SU-DHL-6 (cell line): Measurements from ENCODE around the gene ARL4A.

Experiments used
- H2AFZ ChIP-seq: fragments of 200-600 bp; sonication (generic); 2 replicates; pipeline ENCODE4 v1.6.1; 2014; ENCODE audit warnings: low read depth, mild to moderate bottlenecking, moderate library complexity, mixed read lengths, antibody characterized with exemption, low read length; ENCODE audit not compliant: severe bottlenecking
- H3F3A ChIP-seq: fragments of 200-600 bp; shearing (Covaris generic); 2 replicates; pipeline ENCODE4 v1.6.0; 2016; ENCODE audit warnings: antibody characterized with exemption, mild to moderate bottlenecking; ENCODE audit not compliant: insufficient read depth
- H3K27ac ChIP-seq: fragments of 200-600 bp; sonication (generic); 2 replicates; pipeline ENCODE4 v1.5.1; 2016; ENCODE audit warnings: low read depth, mild to moderate bottlenecking, low read length, moderate library complexity, mixed read lengths
- H3K27me3 ChIP-seq: fragments of 200-600 bp; sonication (generic), shearing (Covaris generic); 2 replicates; pipeline ENCODE4 v1.6.0; 2014; ENCODE audit warnings: mild to moderate bottlenecking, low read length
- H3K36me3 ChIP-seq: fragments of 200-600 bp; sonication (generic); 2 replicates; pipeline ENCODE4 v1.6.1; 2014; ENCODE audit warnings: mild to moderate bottlenecking, low read length, mixed read lengths
- H3K4me2 ChIP-seq: fragments of 300-600, 200-600 bp; shearing (Covaris generic), sonication (generic); 2 replicates; pipeline ENCODE4 v1.6.0; 2014; ENCODE audit warnings: low read length, low read depth, mild to moderate bottlenecking; ENCODE audit not compliant: poor library complexity, severe bottlenecking
- H3K4me3 ChIP-seq: fragments of 200-600 bp; sonication (generic); 2 replicates; pipeline ENCODE4 v1.5.1; 2014; ENCODE audit warnings: antibody characterized with exemption, low read length, mild to moderate bottlenecking, mixed read lengths; ENCODE audit not compliant: insufficient read depth, poor library complexity, severe bottlenecking
- H3K79me2 ChIP-seq: fragments of 200-600 bp; sonication (generic); 2 replicates; pipeline ENCODE4 v1.6.1; 2014; ENCODE audit warnings: mild to moderate bottlenecking, low read length, moderate library complexity; ENCODE audit not compliant: insufficient read depth
- H3K9ac ChIP-seq: fragments of 200-600 bp; sonication (generic); 2 replicates; pipeline ENCODE4 v1.7.0; 2014; ENCODE audit warnings: mild to moderate bottlenecking, low read length
- H3K9me2 ChIP-seq: fragments of 200-600 bp; sonication (generic); replicated peaks from 2 replicates; pipeline ENCODE4 v1.6.1; 2014; ENCODE audit warnings: low read length; ENCODE audit not compliant: insufficient read depth
- H3K9me3 ChIP-seq: fragments of 200-600 bp; sonication (generic); 2 replicates; pipeline ENCODE4 v1.6.1; 2014; ENCODE audit warnings: low read length, mixed read lengths; ENCODE audit not compliant: insufficient read depth
- H4K20me1 ChIP-seq: fragments of 200-600 bp; sonication (generic); 2 replicates; pipeline ENCODE4 v1.6.1; 2014; ENCODE audit warnings: low read depth, mild to moderate bottlenecking, antibody characterized with exemption, low read length, moderate library complexity, mixed read lengths
- EZH2phosphoT487 ChIP-seq: fragments of 200-600 bp; sonication (generic), shearing (Covaris generic); conservative IDR thresholded peaks from 2 replicates; pipeline ENCODE4 v1.6.1; 2018; ENCODE audit warnings: mild to moderate bottlenecking, antibody characterized with exemption, low read length, moderate library complexity, mixed read lengths
- TF ChIP-seq, protein P1 (sequence below): fragments of 200-600 bp; sonication (generic); IDR thresholded peaks from one replicate; pipeline ENCODE4 v1.5.1; 2017; ENCODE audit warnings: antibody characterized with exemption, mild to moderate bottlenecking, low read length, moderate library complexity; ENCODE audit not compliant: insufficient read depth, poor library complexity, severe bottlenecking

The ARL4A gene

DNA sequence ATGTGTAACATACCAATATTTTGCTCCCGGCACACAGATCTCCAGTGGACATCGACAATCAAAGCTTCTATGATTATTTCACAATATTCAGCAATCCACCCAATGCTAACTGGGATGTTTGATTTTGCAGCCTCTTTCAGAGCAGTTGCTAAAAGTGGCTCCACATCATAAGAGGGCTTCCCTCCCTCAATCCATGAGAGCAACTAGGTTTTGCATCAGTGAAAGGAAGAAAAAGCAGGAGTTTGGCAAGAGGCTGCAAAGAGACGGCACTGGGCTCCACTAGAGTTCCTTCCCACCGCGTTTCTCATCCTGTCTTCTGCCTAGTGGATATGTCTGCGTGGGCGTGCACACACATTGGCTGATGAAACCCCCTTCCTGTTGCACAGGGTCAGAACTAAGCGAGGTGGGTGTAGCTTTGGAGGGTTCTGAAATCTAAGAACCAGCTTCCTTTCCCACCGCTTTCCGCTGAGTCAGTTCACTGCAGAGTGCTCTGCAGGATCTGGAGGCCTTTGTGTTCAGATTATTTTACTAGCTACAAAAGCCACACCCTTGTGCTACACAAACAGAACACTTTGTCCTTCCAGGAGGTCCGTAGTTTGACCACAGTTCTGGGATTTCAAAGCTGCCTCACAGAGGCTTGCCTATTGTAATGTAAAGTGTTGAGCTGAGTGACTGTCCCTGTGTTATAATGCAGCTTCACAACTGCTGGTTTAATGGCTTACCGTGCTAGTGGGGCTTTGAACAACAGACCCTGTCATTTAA lies 28.1 kb downstream of the ARL4A start:
- no peak overlapping the region for H2AFZ ChIP-seq
- no peak overlapping the region for H3K4me3 ChIP-seq
- no peaks in the 10 kb centered on the region for H3F3A ChIP-seq
- no peaks in the 10 kb centered on the region for H4K20me1 ChIP-seq
- H3K36me3 ChIP-seq = no peaks in the 10 kb centered on the region
- H3K9me2 ChIP-seq = no peaks in the 10 kb centered on the region
- H3K27ac ChIP-seq = no peak overlapping the region
- no peaks in the 10 kb centered on the region for H3K79me2 ChIP-seq
- no peak overlapping the region for H3K4me2 ChIP-seq
- no peaks in the 10 kb centered on the region for H3K9me3 ChIP-seq
- no peaks in the 10 kb centered on the region for H3K27me3 ChIP-seq
- H3K9ac ChIP-seq = no peak overlapping the region
- TF ChIP-seq, protein P1, sequence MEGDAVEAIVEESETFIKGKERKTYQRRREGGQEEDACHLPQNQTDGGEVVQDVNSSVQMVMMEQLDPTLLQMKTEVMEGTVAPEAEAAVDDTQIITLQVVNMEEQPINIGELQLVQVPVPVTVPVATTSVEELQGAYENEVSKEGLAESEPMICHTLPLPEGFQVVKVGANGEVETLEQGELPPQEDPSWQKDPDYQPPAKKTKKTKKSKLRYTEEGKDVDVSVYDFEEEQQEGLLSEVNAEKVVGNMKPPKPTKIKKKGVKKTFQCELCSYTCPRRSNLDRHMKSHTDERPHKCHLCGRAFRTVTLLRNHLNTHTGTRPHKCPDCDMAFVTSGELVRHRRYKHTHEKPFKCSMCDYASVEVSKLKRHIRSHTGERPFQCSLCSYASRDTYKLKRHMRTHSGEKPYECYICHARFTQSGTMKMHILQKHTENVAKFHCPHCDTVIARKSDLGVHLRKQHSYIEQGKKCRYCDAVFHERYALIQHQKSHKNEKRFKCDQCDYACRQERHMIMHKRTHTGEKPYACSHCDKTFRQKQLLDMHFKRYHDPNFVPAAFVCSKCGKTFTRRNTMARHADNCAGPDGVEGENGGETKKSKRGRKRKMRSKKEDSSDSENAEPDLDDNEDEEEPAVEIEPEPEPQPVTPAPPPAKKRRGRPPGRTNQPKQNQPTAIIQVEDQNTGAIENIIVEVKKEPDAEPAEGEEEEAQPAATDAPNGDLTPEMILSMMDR = no peak
- no peak for TF ChIP-seq EZH2phosphoT487

DNA sequence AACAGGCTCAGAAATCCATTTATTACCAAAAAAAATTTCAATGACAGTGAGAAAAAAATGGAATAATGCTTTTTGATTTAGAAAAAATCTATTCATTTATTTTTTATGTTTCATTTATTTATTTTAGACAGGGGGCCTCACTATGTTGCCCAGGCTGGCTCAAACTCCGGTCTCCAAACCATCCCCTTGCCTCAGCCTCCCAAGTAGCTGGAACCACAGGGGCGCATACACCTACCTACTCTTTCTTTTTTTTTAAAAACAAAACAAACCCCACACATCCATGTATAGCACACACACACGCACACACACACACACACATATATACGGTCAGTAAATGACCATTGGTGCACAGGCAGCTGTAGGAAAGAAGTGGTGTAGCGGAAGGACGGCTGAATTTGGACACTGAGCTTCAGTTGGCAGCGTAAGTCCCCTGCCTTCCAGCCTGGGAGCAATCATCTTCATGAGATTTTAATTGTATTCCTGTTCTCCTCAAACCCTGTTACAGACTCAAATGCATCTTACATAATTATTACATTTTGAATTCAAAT lies 28.8 kb downstream of the ARL4A start:
- Histone ChIP-seq H3K27ac (no peak overlapping the region), H3K9ac (no peak overlapping the region), H4K20me1 (no peaks in the 10 kb centered on the region), H3K9me3 (no peaks in the 10 kb centered on the region), H3K79me2 (no peaks in the 10 kb centered on the region), H3K9me2 (no peaks in the 10 kb centered on the region), H3K4me3 (no peak overlapping the region), H3F3A (no peaks in the 10 kb centered on the region), H3K4me2 (no peak overlapping the region), H3K27me3 (no peaks in the 10 kb centered on the region), H3K36me3 (no peaks in the 10 kb centered on the region), H2AFZ (no peak overlapping the region)
- TF ChIP-seq, protein P1 = no peak
- no peak for TF ChIP-seq EZH2phosphoT487

DNA sequence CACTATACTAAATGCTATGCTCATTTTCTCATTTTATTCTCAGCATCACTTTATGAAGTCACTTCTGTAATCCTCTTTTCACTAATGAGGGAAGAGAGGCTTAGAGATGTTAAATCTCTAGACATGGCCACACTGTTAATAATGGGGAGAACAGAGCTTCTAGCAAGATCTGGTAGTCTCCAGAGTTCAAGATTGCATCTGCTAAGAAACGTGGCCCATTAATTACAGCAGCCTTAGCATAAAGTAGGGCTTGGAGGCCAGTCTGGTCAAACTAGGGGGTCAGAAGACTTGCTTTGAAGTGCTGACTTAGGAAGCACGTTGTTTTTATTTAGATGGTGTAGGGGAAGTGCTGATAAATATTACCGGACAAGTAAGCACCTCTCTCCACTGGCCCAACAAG lies 29.3 kb downstream of the ARL4A start:
- no peak overlapping the region for H2AFZ ChIP-seq
- no peaks in the 10 kb centered on the region for H4K20me1 ChIP-seq
- H3K27me3 ChIP-seq = no peaks in the 10 kb centered on the region
- no peak for TF ChIP-seq EZH2phosphoT487
- TF ChIP-seq, protein P1 = no peak
- H3K9ac ChIP-seq = no peak overlapping the region
- H3K9me3 ChIP-seq = no peaks in the 10 kb centered on the region
- no peak overlapping the region for H3K4me3 ChIP-seq
- no peaks in the 10 kb centered on the region for H3K79me2 ChIP-seq
- H3K9me2 ChIP-seq = no peaks in the 10 kb centered on the region
- no peaks in the 10 kb centered on the region for H3F3A ChIP-seq
- no peak overlapping the region for H3K4me2 ChIP-seq
- H3K36me3 ChIP-seq = no peaks in the 10 kb centered on the region
- no peak overlapping the region for H3K27ac ChIP-seq
